ENCODE results near the gene APBB1.

APBB1 gene

GRCh38 chr11:6354651-6355485 is 64.0 kb downstream of the APBB1 start:
- H3K27ac Mint-ChIP-seq: no peak overlapping the region
- H3K27me3 Mint-ChIP-seq: no peaks in the 10 kb centered on the region
- H3K4me1 Mint-ChIP-seq (ENCODE audit: low read depth): peaks cover 4% of the 10 kb centered on the region
- no peaks in the 10 kb centered on the region for H3K9me3 Mint-ChIP-seq (ENCODE audit: low read depth)
- no peaks in the 10 kb centered on the region for H3K36me3 Mint-ChIP-seq
- H3K4me3 Mint-ChIP-seq: no peak overlapping the region

GRCh38 chr11:6353367-6353987 is 65.4 kb downstream of the APBB1 start:
- no peak overlapping the region for H3K27ac Mint-ChIP-seq
- peaks cover 4% of the 10 kb centered on the region for H3K4me1 Mint-ChIP-seq (ENCODE audit: low read depth)
- no peaks in the 10 kb centered on the region for H3K9me3 Mint-ChIP-seq (ENCODE audit: low read depth)

GRCh38 chr11:6351782-6352382 is 67.0 kb downstream of the APBB1 start:
- Mint-ChIP-seq H3K36me3 (no peaks in the 10 kb centered on the region), H3K27ac (peak overlapping the region; percentile 35), H3K4me3 (no peak overlapping the region), H3K4me1 (ENCODE audit: low read depth) (peaks cover 2% of the 10 kb centered on the region), H3K9me3 (ENCODE audit: low read depth) (no peaks in the 10 kb centered on the region), H3K27me3 (no peaks in the 10 kb centered on the region)

More at GRCh38 chr11:6353367-6353987, 65.4 kb downstream of the APBB1 start:
- Mint-ChIP-seq H3K27me3 (no peaks in the 10 kb centered on the region), H3K36me3 (no peaks in the 10 kb centered on the region), H3K4me3 (no peak overlapping the region)

- Mint-ChIP-seq H3K4me1 (ENCODE audit: low read depth) (peaks cover 2% of the 10 kb centered on the region), H3K36me3 (no peaks in the 10 kb centered on the region), H3K27me3 (no peaks in the 10 kb centered on the region), H3K27ac (no peak overlapping the region), H3K4me3 (no peak overlapping the region), H3K9me3 (ENCODE audit: low read depth) (no peaks in the 10 kb centered on the region)
Measured at GRCh38 chr11:6350486-6350885, 68.4 kb downstream of the APBB1 start.

- Mint-ChIP-seq H3K4me3 (no peak overlapping the region), H3K36me3 (no peaks in the 10 kb centered on the region), H3K27me3 (no peaks in the 10 kb centered on the region), H3K27ac (no peak overlapping the region), H3K9me3 (ENCODE audit: low read depth) (no peaks in the 10 kb centered on the region), H3K4me1 (ENCODE audit: low read depth) (peaks cover 2% of the 10 kb centered on the region)
Measured at GRCh38 chr11:6350043-6350442, 68.9 kb downstream of the APBB1 start.

- no peaks in the 10 kb centered on the region for H3K36me3 Mint-ChIP-seq
- no peaks in the 10 kb centered on the region for H3K4me1 Mint-ChIP-seq (ENCODE audit: low read depth)
- H3K4me3 Mint-ChIP-seq: no peak overlapping the region
- no peaks in the 10 kb centered on the region for H3K9me3 Mint-ChIP-seq (ENCODE audit: low read depth)
- no peaks in the 10 kb centered on the region for H3K27me3 Mint-ChIP-seq
- H3K27ac Mint-ChIP-seq: no peak overlapping the region
Measured at GRCh38 chr11:6345366-6345765, 73.5 kb downstream of the APBB1 start.
